Cerebellar nuclear complex (tissue), 1 donor: ENCODE data around the gene EEFSEC.
"Not testable (repeated sequence)": the region's sequence is repeated elsewhere in the genome, so short reads cannot be mapped to it uniquely, and the experiment has no call there.

Experiments used
- DNase-seq, 2 experiments: peaks; one replicate each; lab custom pipeline; 2025; lab: John Stamatoyannopoulos, UW

The EEFSEC gene

DNA sequence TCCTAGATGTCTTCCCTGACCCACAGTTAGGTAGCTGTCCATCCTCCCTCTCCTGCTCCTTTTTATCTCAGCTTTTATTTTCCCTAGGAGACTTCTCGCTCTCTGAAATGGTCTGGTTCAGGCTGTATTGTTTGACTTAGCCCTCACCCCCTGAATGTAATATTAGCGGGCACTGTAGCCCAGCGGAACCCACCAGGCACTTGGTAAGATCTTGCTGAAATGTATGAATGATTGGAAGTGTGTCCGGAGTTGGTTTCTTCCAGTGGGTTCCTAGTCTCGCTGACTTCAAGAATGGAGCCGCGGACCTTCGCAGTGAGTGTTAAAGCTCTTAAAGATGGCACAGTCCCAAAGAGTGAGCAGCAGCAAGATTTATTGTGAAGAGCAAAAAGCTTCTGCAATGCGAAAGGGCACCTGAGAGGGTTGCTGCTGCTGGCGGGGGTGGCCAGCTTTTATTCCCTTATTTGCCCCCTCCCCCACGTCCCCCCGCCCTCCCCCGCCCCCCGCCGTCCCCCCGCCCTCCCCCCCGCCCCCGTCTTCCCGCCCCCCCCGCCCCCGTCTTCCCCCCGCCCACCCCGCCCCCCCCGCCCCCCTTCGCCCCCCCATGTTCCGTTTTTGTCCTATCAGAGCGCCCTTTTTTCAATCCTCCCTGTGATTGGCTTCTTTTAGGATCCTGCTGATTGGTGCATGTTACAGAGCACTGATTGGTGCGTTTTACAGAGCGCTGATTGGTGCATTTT, 694 bp upstream of the EEFSEC start:
- DNase-seq, result no peak

DNA sequence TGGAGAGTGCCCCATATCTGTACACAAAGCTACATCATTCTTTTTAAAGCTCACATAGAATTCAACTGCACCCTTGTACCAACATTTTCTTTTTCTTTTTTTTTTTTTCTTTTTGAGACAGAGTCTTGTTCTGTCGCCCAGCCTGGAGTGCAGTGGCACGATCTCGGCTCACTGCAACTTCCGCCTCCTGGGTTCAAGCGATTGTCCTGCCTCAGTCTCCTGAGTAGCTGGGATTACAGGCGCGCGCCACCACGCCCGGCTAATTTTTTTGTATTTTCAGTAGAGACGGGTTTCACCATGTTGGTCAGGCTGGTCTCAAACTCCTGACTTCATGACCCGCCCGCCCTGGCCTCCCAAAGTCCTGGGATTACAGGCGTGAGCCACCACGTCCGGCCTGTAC, 1.1 kb downstream of the EEFSEC start:
- DNase-seq, result not testable (repeated sequence)

DNA sequence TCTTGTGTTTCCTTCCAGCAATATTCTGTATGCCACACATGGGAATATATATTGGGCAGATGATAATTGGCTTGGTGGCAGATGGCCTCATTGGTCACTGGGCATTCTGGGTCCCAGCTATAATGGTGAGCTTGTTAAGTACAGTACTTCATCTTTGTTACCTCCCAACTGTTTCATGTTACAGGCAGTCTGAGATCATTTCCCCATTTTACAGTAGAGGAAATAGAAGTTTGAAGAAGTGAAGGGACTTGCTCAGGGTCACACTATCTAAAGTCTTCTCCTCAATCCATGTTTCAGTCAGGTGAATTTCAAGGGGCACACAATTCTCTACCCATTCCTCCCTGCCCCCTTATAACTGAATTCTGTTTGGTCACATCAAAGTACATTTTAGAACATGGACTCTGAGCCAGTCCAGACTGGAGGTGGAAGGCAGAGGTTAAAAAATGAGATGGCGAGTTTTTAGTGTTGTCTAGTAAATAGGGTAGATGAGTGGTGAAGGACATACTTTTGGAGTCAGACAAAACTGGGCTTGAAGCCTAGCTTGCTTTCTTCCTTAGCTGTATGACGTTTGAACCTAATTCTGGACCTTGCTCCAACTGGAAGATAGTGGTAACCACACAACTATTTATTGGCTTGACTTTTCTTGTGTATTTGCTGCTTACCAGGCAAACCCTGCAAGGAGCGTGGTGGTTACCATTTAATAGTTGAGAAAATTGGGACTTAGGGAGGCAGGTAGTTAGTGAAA, 2.5 kb downstream of the EEFSEC start:
- DNase-seq, result no peak

DNA sequence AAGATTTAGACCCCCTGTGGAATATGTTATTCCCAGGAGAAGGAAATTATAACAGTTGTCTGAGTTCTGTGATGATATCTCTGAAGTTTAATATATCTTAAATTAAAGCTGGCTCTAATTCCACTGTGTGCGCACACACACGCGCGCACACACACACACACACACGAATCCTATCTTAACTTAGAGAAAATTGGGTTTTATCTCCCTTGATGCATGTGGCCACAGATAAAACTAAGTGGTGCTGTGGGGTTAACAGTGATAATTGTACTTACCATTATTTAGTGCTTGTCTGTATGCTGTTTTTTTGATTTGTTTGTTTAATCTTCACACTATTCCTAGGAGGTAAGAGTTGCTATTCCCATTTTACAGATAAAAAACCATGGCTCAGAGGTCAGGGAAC, 7.4 kb downstream of the EEFSEC start:
- no peak for DNase-seq

DNA sequence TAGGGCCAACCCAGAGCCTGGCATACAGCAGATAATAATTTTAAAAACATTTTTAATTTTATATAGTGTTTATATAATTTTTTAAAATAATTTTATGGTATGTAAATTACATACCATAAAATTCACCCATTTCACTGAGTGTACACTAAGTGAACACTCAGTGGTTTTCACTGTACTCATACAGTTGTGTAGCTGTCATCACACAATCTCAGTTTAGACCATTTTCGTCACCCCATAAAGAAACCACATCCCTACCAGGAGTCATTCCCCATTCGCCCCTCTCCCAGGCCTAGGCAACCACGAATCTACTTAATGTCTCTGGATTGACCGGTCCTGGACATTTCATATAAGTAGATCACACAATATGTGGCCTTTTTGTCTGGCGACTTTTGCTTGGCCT, 10.2 kb downstream of the EEFSEC start:
- DNase-seq, result no peak

DNA sequence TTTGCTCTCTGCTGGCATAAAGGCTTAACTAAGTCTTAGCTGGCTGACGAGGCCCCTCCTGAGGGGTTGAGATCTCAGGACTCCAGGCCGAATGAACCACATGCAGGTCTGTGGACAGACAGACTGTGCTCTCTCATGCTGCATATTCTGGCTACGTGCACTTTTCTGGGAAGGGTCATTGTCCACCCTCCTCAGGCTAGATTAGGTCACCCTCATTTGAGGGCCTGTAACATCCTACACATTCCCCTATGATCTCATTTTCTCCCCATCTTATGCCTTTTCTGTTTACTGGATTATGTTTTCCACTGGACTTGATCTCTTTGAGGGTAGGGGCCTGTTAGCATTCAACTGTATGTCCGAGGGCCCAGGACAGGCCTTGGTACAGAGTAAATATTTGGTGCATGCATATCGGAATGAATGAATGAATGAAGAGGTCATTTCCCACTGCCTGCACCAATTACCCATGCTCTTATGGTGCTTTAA, 13.7 kb downstream of the EEFSEC start:
- no peak for DNase-seq

DNA sequence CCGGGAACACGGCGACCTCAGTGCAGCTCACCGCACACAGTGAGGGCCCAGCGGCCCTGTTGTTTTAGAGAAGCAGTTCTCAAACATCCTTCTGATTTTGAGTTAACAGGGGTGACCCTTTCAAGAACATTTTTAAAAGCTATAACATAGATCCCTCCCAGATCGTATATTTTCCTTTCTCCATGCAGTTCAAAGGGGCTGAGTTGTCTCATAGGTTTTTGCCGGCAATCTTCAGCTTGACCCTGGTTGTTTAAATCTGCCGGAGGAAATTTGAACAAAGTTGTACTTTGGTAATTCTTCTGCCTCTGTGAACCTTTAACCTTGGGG, 14.3 kb downstream of the EEFSEC start:
- no peak for DNase-seq

DNA sequence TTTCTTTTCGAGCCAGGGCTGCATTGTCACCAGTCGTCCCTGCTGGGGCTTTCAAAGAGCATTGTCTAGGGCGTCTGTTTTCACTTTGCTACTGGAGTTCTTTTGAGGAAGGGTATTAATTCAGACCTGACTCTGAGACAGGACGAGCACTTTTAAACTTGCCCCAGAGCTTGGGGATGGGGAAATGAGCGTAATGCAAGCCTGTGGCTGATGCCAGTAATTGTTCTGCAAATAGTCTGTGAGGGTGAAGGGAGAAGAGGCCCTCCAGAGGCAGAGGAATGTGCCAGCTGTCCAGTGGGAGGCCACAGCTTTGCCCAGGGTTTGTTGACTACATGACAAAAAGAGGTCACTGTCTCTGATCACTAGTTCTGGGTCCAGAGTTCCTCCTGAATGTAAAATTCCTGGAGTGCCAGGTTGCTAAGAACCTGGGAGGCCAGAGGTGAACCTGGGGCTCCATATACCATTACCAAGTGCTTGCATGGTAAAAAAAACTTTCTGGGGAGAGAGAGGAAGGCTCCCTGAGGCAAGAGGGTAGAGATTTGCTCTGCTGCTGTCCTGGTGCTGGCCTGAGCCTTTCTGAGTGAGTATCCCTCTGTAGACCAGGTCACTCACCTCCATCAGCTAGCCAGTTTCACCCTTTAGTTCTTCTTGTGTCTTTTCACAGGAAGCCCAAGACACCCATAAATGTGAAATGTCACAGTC, 14.8 kb downstream of the EEFSEC start:
- DNase-seq, result no peak

DNA sequence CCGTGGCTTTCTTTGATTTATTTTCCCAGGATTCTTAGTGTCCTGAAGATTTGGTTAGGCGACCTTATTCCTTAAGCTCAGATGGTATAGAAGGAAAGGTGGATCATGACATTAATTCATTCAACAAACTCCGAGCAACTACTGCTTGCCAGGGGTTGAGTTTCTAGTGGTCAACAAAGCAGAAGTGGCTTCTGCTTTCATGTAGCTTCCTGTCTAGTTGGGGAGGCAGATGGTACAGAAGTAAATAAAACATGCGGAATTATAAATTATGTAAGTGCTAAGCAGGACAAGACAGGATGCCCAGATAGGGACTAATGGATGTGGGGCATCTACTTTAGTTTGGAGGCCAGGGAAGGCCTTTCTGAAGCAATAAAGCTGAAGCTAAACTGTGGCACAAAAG, 15.6 kb downstream of the EEFSEC start:
- DNase-seq, result no peak

DNA sequence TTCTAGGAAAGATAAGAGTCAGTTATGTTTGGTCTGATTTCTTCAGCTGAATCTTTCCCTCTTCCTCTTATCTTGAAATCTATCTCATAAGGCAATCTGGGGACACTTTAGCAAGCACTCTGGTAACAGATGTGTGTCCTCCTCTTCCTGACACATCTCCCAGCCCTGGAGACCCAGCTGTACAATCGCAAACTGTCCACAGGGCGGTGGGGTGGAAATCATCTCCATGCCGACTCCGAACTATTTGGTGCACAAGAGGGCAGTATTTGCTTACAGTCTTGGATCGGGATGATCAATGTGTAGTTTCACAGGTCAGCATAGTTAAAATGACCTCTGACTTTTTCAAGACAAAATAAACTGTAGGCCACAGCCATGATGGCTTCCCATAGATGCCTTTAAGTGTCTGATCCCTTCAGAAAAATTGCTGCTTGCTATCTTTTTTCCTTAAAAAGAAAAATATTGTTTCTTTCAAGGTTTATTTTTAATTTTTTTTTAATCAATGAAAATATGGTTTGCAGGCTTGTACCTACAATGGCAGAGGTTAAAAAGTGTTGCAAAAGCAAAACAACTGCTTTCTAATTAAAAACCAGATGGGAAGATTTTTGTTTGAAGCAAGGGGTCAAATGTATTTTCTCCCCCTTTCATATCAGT, 17.7 kb downstream of the EEFSEC start:
- no peak for DNase-seq

DNA sequence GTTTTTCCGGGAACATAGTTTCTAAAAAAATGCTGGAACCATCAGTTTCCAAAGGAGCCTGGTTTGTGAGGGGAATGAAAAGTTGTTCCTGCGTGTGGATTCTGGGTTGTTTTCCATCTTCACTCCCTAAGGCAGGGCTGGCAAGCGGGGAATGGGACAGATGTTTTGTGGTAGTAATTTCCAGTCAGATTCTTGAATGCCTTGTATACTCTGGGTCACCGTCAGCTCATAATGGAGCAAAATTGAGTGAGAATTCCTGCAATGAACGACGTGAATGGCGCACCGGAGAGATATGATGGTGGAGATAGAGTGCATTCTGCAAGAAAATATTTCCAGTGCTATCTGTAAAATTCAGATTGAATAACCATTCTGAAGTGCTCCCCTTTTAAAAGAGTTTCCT, 19.9 kb downstream of the EEFSEC start:
- DNase-seq, result no peak

DNA sequence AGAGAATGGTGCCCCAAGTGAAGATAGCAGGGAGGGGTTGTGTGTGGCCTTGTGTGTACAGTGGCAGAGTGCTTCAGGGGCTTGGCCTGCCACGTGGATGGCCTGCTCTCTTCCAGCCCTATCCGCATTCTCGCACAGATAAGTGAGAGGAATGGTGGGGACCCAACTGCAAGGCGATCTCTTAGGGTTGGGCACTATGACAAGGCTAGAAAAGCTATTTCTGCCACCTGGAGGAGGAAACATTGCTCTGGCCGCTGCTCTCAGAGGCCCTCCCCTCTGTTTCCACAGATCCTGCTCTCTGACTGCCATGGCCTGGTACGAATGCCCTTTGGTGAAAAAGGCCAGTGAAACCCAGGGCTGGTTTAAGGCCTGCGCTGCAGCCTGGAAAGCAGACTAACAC, 20.6 kb downstream of the EEFSEC start:
- no peak for DNase-seq

DNA sequence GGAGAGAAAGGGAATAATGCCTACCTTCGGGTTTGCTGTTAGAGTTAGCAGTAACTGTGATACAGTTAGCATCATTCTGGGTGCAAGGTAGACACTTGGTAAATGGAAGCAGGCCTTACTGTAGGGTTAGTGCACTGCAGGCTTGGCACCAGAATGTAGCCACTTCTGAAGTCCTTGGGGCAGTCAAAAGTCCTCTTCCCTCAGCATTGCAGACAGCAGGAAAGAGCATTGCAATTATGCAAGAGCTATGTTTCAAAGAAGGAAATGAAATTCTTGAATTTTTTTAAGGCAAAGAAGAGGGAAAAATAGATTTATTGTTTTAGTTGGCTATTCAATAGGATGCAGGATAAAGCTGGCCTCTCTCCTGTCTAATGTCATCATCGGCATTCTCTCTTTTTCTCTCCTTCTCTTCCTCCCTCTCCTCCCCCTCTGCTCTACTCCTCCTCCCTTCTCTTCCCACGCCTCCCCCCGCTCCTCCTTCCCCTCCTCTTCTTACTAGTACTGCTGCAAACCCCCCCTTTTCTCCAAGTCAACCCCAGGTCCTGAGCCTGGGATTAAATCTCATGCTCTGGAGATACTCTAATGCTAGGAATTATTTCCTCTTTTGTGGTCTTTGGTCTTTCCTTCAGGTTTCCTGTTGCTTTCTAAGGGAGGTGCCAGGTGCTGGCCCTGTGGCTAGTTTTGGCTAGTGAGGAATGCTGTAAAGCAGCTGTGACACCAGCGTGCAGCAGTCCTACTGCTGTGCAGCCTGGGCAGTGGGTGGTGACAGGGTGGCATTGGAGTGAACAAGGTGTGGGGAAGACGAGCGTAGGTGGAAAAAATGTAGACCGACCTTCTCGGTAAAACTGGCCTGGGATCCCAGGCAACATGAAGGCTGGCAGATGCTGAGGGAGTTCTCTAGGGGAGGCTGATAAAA, 21.7 kb downstream of the EEFSEC start:
- no peak for DNase-seq

DNA sequence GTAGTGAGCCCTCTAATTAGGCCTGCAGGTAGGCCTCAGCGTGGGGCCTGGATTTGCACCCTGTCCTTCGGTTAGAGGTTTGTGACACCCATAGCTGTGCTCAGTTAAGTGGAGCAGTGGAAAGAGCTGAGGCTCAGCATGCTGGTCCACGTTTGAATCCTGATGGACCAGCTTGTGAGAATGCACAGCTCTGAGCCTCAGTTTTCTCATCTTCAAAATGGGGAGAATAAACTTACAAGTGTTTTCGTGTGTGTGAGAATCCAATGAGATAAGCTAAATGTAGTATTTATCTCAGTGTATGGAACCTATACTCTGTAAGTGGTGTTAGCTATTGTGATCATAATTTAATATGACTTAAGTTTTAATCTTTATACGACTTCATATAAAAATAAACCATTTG, 22.5 kb downstream of the EEFSEC start:
- DNase-seq, result no peak

DNA sequence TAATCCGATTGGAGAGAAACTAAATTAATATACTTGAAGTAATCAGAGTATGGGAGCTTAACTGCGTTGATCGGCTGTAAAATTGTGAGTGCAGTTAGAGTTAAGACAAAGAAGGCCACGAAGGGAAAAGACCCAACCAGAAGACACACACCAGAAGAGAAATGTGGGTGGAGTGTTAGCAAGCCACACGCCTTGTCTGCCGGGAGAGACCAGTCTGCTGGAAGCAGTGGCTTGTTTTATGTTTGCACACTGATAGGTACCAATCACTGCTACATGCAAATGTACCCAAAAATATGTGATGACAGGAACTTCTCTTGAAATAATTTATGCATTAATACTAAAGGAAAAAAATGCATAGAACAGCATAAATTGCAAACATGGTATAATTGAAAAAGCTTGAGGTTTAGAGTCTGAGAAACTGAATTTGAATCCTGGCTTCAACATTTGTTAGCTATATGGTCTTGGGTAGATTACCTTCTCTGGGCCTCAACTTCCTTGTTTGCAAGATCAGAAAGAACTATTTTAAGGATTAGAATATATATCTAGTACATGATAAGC, 23.1 kb downstream of the EEFSEC start:
- DNase-seq, result no peak

DNA sequence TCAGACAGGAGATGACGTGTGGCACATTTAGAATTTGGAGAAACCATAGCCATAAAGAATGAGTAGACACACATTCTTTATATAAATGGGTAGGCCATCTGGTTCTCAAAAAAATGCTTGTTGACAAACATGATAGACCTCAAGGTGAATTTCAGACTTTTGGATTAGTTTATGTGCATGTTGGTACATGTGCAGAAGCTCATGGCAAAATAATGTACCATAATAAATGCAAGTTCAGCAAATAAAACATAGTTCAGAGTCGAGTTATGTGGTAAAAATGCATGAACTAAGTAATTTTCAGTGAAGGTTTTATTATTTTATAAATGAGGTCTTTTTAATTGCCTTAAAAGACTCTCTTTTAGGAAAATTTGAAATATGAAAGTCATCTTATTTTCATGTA, 24.6 kb downstream of the EEFSEC start:
- DNase-seq, result no peak

DNA sequence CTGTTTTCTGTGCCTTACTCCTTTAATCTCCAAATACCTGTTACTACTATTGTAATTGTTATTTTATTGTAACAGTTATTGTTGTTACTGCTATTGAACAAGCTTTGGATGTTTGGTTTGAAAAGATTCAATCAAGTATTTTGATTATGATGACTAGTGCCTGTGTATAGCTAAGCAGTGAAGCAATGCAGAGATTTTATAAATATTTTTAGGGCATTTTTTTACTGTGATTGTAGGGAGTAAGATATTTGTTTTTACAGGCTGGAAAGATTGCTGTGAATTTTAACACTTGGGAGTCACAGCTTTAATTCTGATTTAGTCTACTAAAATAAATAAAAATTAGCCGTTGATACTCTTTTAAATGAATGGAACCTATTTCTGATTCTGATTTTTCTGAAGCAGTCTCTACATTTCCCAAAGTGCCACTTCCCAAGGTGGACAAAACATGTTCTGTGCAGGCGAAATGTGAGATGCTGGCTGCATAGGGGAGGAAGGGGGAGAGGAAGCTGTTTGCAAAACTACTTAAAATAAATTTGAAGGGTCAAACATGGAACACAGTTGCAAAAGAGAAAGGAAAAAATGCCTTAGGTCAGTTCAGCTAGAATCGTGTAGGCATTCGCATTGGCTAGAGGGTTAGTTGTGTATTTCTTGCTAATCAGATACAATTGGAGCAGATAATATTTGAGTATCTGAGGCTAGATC, 25.7 kb downstream of the EEFSEC start:
- DNase-seq, result no peak

DNA sequence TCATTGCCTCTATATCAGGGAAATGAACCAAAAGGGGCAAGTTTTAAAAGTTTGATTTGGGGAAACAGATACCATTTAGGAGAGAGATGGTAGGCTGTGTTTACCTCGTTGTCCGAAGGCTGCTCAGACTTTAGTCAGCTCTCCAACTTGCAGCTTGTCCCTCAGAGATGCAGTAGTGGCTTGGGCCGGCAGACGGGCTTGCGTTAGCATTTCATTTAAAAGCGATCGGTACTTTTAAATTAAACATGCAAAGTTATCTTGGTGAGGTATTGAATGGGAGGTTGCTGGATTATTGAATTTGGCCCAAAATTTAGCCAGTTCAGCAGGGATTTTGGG, 26.2 kb downstream of the EEFSEC start:
- no peak for DNase-seq

DNA sequence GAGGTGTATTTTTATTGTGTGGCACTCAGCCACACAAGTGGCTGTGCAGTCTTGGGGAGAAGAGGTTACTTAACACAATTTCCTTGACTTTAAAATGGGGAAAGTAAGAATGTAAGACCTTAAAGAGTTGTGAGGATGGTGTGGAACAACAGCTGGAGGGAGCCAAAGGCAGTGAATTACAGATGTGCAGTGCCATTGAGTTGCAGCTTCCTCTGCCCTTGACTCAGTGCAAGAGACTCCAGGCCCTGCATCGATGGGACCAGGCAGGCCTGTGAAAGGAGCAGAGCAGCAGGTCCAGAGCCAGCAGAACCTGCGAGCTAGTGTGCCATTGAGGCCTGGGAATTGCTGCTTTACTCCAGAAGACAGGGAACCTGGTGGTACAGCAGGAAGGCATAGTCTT, 27.2 kb downstream of the EEFSEC start:
- no peak for DNase-seq

DNA sequence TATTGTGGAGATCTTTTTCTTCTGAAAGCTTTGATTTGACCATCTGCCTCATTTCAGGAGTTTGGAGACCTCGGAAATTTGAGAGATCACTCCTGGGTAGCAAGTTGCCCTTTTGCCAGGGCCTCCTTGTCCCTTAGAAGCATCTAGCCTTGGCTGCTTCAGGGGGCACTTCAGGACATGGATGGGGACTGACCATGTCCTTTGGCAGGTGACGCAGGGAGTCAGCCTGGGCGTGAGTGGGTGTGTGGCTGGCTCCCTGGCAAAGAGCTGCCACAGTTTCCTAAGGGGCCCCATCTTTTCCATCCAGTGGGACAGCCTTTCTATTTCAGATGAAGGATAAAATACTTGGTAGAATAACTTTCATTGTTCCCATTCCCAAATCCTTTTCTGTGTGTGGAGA, 27.6 kb downstream of the EEFSEC start:
- no peak for DNase-seq

DNA sequence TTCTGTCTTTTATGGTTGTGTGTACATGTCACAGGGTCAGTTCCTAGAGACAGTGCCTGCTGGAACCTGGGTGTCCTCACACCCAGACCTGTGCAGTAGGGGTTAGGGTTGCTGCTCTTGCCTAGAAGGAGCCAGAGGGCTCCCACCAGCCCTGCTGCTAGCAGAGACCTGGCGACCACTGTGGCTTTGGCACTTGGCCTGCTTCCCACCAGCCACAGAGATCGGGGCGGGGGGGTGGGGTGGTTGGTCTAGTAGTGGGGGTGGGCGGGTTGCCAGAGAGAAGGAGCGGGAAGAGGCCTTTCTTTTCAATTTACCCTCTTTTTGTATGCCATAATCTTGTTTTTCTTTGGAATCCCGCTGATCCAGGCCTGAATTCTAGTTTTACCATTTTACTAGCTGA, 29.4 kb downstream of the EEFSEC start:
- DNase-seq, result no peak
